ENCODE results near the gene AP3B1. TPM values are rescaled to one million over a fixed set of nuclear protein-coding genes. Genes with fewer than 3 reads are reported as not detected.

Gene AP3B1
- total and polyA plus RNA-seq, 2 donors (not counting 1 experiment from before 2014, with no cell fraction given) = 26.8 to 58.9 TPM

DNA sequence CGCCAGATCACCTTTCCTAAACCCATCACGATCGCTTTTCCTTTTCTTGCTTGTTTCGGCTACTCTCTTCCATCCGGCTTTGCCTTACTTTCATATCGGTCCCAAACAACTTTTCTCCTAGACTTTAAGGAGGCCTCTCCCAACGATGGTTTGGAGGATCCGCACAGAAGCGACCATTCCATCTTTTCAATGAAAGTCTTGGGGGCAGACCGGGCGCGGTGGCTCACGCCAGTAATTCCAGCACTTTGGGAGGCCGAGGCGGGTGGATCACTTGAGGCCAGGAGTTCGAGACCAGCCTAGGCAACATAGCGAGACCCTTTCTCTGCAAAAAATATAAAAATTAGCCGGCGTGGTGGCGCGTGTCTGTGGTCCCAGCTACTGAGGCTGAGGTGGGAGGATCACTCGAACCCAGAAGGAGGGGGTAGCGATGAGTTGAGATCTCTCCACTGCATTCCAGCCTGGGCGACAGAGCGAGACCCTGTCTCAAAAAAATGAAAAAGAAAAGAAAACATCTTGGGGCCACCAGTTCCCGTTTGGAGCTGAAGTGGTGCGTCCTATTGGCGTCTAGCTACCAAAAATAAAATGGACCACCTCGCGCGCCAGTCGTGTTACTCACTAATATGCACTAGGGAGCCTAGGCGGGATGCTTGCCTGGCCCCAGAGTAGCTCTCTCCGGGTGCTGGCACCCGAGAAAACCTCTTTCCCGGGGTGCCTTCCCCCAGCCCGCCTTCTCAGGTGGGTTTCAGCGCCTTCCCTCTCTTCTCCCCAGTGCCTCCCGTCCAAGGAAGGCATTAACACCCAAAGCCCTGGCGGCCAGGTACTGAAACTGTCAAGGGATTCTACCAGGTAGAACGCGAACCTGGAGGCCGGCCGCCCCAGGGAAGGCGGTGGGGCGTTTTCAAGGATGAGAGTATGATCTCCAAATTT is 800 bp upstream of the AP3B1 start:
- intact Hi-C loops (cut with micrococcal nuclease) = loop anchor here (1.0 to 10.0 kb wide), 5 partner anchors 65 to 1317 kb away; partner anchors contain the start of genes JMY, SCAMP1, TBCA and TENT2
- Mint-ChIP-seq H3K4me1 (peaks cover 29% of the 10 kb centered on the region), H3K27me3 (no peaks in the 10 kb centered on the region), H3K4me3 (peak overlapping the region; percentile 98), H3K9me3 (ENCODE audit: insufficient read depth) (no peaks in the 10 kb centered on the region), H3K27ac (peak overlapping the region; percentile 98)
- POLR2A ChIA-PET = interaction anchor here (0.6 to 4.0 kb wide), 4 partner anchors 65 to 689 kb away, joined by 3 to 82 read pairs (median 4); partner anchors contain the start of gene SCAMP1
- Histone ChIP-seq H3K27ac (ENCODE audit: low read length in 2 of 2) (peak overlapping the region; percentile 75 to 90), H3K4me3 (ENCODE audit: control extremely low read depth in 1 of 5, extremely low read depth in 1 of 5, insufficient read depth in 1 of 5, low read depth in 2 of 5, low read length in 4 of 5) (peak overlapping the region; percentile 74 to 99 (median 87)), H2AFZ (ENCODE audit: insufficient read depth, low read depth, low read length, poor library complexity, severe bottlenecking) (peak overlapping the region; percentile 95), H3K9me3 (ENCODE audit: control extremely low read depth in 1 of 3, control insufficient read depth in 2 of 3, insufficient read depth in 1 of 3, low read length in 2 of 3) (no peaks in the 10 kb centered on the region), H4K20me1 (ENCODE audit: control insufficient read depth, insufficient read depth, low read length, poor library complexity, severe bottlenecking) (no peaks in the 10 kb centered on the region), H3K27me3 (replicated peaks in 1 of 4; ENCODE audit: control extremely low read depth in 1 of 4, control insufficient read depth in 3 of 4, insufficient read depth in 4 of 4, low read length in 3 of 4) (no peaks in the 10 kb centered on the region), H3K4me2 (replicated peaks; ENCODE audit: low read depth, low read length, poor library complexity, severe bottlenecking) (peak overlapping the region; percentile 83), H3K79me2 (ENCODE audit: control insufficient read depth, insufficient read depth, low read length) (peaks cover 49% of the 10 kb centered on the region), H3K9ac (ENCODE audit: low read length) (peak overlapping the region; percentile 93), H3K4me1 (ENCODE audit: control insufficient read depth in 2 of 2, insufficient read depth in 2 of 2, low read length in 2 of 2) (peaks cover 11 to 12% of the 10 kb centered on the region in 2 donors), H3K36me3 (replicated peaks in 1 of 2; ENCODE audit: control extremely low read depth in 1 of 2, control insufficient read depth in 1 of 2, extremely low read depth in 1 of 2, insufficient read depth in 2 of 2, low read length in 1 of 2) (peaks cover 0 to 1% of the 10 kb centered on the region in 2 experiments)
- ATAC-seq (ENCODE audit: low read depth) (peak; percentile 14), DNase-seq (peak; percentile 69)
- CTCF ChIA-PET = interaction anchor here (1.0 to 6.1 kb wide), 6 partner anchors 8 to 242 kb away, joined by 3 to 101 read pairs (median 5); partner anchors contain the start of gene SCAMP1
- no peak for TF ChIP-seq EZH2 (IDR thresholded peaks at IDR 0.05; ENCODE audit: borderline replicate concordance, insufficient read depth, low read depth, low read length, poor library complexity, severe bottlenecking)
- TF ChIP-seq, protein P1, sequence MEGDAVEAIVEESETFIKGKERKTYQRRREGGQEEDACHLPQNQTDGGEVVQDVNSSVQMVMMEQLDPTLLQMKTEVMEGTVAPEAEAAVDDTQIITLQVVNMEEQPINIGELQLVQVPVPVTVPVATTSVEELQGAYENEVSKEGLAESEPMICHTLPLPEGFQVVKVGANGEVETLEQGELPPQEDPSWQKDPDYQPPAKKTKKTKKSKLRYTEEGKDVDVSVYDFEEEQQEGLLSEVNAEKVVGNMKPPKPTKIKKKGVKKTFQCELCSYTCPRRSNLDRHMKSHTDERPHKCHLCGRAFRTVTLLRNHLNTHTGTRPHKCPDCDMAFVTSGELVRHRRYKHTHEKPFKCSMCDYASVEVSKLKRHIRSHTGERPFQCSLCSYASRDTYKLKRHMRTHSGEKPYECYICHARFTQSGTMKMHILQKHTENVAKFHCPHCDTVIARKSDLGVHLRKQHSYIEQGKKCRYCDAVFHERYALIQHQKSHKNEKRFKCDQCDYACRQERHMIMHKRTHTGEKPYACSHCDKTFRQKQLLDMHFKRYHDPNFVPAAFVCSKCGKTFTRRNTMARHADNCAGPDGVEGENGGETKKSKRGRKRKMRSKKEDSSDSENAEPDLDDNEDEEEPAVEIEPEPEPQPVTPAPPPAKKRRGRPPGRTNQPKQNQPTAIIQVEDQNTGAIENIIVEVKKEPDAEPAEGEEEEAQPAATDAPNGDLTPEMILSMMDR (IDR thresholded peaks at IDR 0.05) = peak; percentile 65
- WGBS (ENCODE audit: insufficient coverage) = under 1% methylated on average over 44 of the region's 46 CpGs
